NOMO-1 treated with DMSO at 0.1 percent for 48 hours (cell line): Measurements from ENCODE around the gene LEFTY2.
"Not testable (repeated sequence)": the region's sequence is repeated elsewhere in the genome, so short reads cannot be mapped to it uniquely, and the experiment has no call there.

Experiments
- DNase-seq: peaks from one replicate; lab custom pipeline; 2025; ENCODE audit not compliant: unreplicated experiment; lab: John Stamatoyannopoulos, UW

LEFTY2 gene

DNA sequence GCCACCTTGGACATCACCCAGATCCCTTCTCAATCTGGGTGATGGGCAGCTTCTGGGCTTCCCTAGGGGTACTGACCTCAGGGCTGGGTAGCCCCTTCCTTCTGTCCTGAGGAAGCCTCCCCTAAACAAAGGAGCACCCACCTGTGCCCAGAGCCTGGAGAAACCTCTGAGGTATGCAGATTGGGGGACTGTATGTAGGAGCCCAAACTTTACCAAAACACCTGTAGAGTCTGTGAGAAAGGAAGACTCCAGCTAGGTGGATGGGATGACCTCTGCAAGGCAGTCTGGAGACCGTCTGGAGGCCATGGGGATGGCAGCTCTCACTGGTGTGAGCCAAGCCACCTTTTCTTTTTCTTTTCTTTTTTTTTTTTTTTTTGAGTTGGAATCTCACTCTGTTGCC is 13.7 kb upstream of the LEFTY2 start:
- no peak for DNase-seq

DNA sequence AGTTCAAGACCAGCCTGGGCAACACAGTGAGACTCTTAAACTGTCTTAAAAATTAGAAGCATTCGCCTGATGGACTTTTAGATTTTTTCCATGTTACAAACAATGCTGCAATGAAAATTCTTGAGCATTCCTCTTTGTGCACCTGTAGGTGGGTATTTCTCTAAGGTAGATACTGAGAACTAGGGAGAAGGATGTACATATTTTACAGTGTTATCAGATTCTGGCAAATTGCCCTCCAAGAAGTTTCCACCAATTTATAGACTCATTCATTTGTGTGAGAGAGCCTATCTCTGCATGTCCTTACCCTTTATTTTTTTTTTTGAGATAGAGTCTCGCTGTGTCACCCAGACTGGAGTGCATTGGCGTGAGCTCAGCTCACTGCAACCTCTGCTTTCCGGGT is 12.3 kb upstream of the LEFTY2 start:
- no peak for DNase-seq

DNA sequence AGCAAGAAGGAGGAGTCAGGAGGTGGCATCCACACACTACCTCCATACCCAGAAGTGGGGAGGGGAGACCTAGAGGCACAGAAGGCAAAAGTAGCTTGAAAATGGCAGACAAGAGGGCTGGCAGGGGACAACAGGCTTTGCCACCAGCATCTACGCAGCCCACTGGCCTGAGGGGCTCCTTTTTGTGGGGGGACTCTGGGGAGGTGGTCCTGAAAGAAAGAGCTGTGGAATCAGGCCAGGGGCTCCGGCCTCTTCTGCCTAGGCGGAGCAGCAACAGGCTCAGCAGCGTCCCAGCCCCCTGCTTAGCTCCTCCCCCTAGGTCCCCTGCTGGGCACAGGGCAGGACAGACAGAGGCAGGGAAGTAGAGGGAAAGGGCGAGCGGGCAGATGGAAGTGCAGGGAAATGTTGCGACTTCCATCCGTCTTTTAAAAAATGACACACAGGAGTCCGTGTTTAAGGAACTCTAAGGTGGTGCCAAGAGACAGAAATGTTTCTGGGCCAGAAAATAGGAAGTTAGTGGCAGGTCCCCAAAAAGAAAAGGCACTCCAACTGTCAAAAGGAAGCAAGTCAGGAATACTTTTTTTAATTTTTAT is 10.0 kb upstream of the LEFTY2 start:
- DNase-seq = peak; percentile 18

DNA sequence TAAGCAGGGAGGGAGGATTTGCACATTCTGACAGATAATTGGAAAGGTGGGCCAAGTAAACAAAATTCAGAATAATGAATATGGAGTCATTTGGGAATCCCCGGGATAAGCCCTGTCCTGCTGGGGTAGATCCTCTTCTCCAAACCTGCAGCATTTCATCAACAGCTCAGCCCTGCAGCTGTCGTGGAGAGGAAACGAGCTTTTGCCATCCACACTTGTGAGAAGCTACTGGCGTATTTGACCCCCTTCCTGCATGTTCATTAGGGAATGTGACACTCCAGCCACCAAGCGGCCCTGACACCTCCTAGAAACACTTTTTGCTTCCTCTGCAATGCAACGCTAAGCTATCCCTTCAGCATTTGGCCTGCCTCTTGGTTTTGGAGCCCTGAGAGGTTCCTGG is 8.0 kb upstream of the LEFTY2 start:
- DNase-seq = no peak

DNA sequence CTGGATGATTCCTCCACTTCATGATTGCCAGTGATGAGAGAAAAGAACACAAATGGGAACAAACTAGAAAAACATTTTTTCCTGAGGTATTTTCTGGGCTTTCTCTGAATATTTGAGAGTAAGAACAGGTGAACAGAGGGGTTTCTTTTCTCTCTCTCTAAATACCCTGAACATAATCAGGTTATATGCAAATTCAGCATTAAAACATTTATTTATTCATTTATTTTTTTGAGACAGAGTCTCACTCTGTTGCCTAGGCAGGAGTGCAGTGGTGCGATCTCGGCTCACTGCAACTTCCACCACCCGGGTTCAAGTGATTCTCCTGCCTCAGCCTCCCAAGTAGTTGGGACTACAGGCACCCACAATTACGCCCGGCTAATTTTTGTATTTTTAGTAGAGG is 5.8 kb upstream of the LEFTY2 start:
- no peak for DNase-seq

DNA sequence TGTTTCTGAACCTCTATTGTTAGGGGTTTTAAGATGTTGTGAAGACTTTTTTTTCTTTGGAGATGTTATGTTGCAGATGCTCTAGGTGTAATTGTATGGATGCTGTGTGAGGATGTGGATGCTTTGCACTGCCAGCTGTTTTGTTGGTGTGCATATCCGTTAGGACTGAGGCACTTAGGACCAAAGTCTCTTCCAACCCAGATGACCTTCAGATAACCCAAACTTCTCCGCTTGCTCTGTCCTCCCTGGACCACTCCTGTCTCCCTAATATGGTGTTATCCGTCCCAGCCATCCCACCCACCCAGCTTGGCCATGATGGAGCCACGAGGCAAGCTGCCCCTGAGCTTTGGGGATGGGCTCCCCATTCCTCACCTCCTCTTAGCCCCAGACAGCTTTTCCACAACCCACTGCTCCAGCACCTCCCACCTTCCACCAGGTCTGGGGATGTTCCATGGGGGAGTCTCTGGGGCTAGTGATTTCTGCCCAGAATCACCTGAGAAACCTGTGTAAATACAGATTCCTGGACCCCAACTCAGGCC is 5.1 kb upstream of the LEFTY2 start:
- no peak for DNase-seq

DNA sequence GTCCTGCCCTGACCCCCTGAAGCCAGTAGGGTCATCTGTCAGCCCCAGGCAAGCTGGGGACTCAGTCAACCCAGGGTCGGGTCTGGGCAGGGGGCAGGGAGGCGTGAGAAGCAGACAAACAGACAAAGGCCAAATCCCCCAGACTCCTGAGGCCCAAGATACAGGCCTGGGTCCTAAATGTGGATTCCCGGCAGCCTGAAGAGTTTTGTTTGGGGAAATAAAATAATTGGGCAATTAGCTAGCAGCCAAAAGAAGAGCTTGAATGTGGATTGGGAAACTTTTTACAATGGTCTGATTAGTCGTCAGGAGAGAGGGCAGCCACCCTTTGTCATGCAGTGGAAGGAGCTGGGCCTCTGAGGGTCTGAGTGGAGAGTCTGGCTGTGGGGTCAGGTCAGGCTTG is 4.5 kb upstream of the LEFTY2 start:
- no peak for DNase-seq

DNA sequence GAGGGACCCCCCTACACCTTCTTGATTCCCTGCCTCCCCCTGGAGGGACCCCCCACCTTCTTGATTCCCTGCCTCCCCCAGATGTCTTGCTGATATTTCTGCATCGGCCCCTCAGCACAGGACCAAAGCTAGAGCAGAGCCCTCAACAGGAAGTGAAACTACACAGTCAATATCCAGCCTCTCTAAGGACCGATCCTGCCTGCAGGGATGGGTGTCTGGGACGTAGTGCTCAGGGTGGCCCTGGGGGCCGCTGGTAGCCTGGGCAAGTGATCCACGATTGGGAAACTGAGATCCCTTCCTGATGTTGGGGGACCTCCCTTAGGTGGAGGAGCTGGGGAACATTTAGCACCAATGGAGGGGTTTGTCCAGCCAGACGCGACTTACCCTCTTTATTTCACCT is 3.9 kb upstream of the LEFTY2 start:
- peak; percentile 77 for DNase-seq

DNA sequence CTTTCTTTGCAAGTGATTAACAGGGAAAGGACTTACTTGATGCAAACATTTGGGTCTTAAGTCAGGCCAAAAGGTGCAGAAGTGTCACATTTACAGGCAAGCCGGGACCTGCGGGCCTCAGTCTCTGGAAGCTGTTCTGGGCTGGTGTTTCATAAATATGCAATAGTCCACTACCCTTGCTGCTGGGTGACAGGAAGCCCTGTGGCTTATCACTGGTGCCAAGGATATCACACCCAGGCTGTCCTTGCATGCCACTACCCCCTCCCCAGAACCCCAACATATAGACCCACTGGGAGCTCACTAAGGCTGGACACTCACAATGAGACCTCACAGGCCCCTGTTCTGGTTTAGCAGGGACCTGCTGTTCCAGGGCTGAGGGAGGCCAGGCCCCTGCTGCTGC is 3.4 kb upstream of the LEFTY2 start:
- DNase-seq = no peak

DNA sequence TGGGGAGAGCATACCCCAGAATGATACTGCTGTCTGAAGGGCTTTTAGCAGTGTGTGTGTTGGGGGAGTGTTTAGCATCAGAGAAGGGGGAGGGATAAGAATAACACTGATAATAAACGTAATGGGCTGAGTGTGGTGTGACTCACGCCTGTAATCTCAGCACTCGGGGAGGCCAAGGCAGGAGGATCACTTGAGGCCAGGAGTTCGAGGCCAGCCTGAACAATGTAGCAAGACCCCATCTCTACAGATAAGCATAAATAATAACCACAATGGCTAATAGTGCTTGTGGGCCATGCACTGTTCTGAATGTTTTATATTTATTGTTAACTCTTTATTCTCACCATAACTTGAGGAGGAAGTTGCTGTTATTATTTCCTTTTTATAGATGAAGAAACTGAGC is 2.6 kb upstream of the LEFTY2 start:
- no peak for DNase-seq

DNA sequence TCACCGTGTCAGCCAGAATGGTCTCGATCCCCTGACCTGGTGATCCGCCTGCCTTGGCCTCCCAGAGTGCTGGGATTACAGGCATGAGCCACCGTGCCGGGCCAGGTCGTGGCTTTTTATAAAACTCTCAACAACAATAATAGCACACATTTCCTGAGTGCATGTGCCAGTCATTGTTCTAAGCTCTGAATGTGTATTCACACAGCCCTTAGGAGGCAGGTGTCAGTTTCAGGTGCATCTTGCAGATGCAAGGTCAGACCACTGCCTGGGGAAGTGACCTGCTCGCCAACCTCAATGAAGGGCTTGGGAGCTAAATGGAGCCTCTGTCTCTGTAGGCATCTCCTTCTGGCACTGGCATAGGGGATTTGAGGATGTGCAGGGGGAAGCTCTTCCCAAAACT is 1.6 kb upstream of the LEFTY2 start:
- no peak for DNase-seq

DNA sequence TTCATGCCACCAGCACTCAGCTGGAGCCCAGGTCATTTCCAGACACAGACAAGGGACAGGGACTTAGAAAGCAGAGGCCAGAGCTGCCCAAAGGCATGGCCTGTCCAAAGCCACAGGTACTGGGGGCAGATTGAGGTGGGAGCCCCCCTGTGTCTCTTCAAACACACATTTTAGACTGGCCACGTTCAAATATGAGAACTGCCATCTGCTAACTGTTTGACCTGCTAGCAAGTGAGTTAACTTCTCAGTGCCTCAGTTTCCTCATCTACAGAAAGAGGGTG is 862 bp upstream of the LEFTY2 start:
- DNase-seq = no peak

DNA sequence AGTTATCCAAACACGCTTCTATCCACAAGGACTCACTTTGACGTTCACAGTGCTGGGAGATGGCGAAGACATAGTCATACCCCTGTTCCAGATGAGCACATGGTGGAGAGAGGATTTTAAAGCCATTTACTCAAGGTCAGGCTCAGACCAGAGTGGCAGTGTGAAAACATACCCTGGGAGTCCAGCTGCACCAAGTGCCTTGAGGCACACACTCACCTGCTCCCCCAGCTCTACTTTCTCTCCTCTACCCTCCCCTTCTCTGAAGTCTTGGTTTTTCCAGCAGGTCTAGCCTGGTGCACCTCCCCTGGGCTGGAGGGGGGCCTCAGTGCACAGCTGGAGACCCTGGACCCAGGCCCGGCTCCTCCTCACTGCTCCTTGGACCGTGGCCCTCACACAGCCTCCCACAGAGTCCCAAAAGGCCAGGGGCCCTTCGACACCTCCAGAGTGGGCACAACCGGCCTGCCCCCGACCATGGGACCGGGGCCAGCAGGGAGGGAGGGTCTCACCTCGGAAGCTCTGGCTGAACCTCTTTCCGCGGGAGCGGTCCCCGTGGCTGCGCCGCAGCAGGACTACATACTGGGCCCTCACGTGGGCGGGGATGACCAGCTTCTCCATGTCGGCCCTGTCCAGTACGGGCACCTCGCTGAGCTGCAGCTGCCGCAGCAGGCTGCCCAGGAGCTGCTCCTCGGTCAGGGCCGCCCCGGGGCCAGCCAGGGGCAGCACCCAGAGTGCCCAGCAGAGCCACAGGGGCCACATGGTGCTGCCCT is 452 bp downstream of the LEFTY2 start:
- DNase-seq = no peak

DNA sequence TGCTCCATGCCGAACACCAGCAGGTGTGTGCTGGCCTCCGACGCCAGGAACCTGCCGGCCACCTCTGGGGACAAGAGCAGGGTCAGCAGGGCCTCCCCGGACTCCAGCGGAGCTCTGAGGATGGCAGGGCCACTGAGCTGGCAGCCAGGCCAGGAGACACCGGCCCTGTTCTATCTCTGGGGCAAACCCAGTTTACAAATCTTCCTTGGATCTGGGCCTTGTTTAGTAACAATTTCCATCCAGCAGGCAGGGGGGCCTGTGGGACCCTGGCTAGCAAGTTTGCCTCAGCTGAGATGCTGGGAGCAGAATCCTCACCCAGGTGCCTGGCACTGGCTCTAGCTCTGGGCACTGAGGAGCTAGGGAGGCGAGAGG is 1.1 kb downstream of the LEFTY2 start:
- DNase-seq = not testable (repeated sequence)

DNA sequence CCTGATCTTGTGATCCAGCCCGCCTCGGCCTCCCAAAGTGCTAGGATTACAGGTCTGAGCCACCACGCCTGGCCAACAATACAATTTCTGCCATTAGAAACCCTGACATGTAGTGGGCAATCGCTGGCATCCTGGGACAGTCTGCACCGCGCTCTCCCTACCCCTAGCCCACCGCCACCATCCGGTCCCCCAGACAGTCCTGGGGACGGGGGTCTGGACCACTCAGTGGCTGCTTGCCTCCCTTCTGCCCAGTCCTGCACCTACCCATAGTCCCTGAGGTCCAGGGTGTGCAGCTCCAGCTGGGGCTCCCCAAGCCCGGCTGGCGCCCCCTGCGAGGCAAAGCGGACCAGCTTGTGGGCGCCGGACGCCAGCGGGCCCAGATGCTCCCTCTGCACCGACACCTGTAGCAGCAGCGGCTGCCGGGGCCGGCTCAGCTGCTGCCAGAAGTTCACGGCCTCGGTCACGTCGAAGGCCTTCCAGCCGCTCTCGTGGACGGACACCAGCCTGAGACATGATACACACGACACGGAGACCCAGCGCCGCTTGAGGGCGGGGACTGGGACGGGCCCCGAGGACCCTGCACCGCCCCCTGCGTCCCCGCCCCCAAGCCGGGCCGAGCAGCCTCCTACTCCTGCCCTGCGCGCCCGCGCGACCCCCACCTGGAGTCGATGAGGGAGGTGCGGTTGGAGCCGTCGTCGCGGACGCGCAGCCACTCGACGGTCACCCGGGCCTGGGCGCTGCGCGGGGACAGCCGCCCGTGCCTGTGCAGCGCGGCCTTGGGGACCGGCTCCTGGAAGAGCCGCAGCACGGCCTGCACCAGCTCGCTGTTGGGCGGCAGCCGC is 1.7 kb downstream of the LEFTY2 start:
- not testable (repeated sequence) for DNase-seq

DNA sequence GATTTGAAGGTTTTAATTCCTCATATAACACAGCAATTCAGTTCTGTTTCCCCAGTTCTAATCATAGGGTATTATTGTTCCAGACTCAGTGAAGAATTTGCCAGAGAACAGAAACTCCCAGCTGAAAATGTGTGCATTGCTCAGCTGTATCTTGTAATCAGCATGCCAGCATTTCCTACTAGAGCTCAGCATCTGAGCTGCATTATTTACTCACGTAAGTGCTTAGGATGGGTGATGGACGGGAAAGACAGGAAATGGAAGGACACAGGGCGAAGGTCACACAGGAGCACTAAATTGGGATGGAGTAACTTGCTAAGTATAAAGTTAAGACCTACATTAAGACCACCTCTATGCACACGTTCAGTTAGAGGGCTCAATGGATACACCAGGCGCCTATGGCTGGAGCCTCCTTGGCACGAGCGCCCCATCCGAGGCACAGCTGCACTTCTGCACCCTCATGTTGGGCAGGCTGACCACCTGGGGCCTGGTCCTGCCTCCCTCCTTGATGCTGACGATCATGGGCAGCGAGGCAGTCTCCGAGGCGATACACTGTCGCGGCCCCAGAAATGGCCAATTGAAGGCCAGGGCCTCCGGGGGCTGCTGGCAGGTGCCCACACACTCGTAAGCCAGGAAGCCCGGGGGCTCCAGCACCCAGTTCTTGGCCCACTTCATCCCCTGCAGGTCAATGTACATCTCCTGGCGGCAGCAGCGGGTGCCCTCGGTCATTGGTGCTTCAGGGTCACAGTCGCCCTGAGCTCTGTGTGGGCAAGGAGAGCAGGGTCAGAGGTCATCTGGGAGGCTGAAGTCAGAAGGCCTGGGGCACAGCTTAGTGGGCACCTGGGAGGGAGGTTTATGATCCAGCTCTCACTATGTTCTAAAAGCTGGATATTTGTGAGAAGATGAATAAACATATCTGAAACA is 3.7 kb downstream of the LEFTY2 start:
- no peak for DNase-seq

DNA sequence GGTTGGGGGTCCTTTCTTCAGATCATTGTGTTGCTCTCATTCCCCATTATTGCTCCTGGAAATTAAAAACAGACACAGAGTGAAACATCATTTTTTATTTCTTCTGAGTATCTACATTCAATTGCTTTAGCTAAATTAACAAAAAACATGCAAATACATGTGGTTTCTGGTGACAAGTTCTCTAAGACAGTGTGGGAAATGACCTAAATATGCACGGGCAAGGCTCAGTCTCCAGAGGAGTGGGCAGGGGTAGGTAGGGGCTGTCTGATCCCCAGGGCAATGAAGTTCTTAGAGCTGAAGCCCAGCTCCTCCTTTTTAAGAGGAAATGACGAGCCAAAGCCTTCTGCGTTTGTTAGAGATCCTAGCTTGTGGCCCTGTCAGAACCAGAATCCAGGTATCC is 4.5 kb downstream of the LEFTY2 start:
- no peak for DNase-seq

DNA sequence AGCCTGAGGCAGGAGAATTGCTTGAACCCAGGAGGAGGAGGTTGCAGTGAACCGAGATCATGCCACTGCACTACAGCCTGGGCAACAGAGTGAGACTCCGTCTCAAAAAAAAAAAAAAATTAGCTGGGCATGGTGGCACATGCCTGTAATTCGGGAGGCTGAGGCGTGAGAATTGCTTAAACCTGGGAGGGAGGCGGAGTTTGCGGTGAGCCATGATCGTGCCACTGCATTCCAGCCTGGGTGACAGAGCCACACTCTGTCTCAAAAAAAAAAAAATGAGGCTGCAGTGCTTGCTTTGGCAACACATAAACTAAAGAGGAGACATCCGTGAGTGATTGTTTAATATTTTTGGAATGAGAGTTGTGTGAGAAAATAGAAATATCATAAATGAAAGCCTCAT is 4.9 kb downstream of the LEFTY2 start:
- not testable (repeated sequence) for DNase-seq

DNA sequence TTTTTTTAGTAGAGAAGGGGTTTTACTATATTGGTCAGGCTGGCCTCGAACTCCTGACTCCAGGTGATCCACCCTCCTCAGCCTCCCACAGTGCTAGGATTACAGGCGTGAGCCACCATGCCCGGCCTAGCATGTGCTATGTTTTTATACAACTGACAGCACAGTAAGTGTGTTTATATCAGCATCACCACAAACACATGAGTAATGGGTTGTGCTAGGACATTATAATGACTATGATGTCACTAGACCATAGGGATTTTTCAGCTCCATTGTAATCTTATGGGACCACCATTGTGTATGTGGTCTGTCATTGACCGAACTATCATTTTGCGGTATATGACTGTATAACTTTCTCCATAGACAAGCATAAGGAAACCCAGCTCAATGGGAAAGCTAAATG is 6.3 kb downstream of the LEFTY2 start:
- DNase-seq = no peak

DNA sequence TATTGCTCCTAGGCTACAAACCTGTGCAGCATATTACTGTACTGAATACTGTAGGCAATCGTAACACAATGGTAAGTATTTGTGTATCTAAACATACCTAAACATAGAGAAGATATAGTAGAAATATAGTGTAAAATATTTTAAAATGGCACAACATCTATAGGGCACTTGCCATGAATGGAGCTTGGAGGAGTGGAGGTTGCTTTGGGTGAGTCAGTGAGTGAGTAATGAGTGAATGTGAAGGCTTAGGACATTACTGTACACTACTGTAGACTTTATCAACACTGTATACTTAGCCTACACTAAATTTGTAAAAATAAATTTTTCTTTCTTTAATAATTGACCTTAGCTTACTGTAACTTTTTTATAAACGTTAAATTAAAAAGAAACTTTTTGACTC is 7.9 kb downstream of the LEFTY2 start:
- DNase-seq = no peak
